CD8-positive, alpha-beta memory T cell (primary cell): Measurements from ENCODE around the gene USP1. TPM values are rescaled to one million over a fixed set of nuclear protein-coding genes. Genes with fewer than 3 reads are reported as not detected.

Experiments used
- polyA plus RNA-seq: library from polyadenylated mRNA; unstranded; fragments of 300-500 nt; fragmentation: Illumina TruSeq; gene quantifications from one replicate; pipeline ENCODE4 v1.2.3, GENCODE V29; 2021
- total RNA-seq, 2 experiments: library from RNA; stranded (reverse); gene quantifications; one replicate each; pipeline ENCODE4 v1.2.3, GENCODE V29; 2021

USP1 gene
- total and polyA plus RNA-seq, 3 experiments from 2014 or later = 28.2 to 106 (median 102) TPM

Other genes with a start within 250 kb of the USP1 start
- not detected for gene L1TD1, start 242.2 kb upstream of the USP1 start, total RNA-seq
- gene L1TD1, start 242.2 kb upstream of the USP1 start, polyA plus RNA-seq = not detected
- gene KANK4, start 117.6 kb upstream of the USP1 start, total RNA-seq = not detected
- not detected for gene KANK4, start 117.6 kb upstream of the USP1 start, polyA plus RNA-seq
- gene ANGPTL3, start 160.5 kb downstream of the USP1 start, total RNA-seq = not detected
- not detected for gene ANGPTL3, start 160.5 kb downstream of the USP1 start, polyA plus RNA-seq